ENCODE measurements around the gene RASGRP2. TPM values are rescaled to one million over a fixed set of nuclear protein-coding genes. Genes with fewer than 3 reads are reported as not detected.

Gene RASGRP2
- total and polyA plus RNA-seq, 2 experiments from 2014 or later = 30.1 to 50.4 TPM

DNA sequence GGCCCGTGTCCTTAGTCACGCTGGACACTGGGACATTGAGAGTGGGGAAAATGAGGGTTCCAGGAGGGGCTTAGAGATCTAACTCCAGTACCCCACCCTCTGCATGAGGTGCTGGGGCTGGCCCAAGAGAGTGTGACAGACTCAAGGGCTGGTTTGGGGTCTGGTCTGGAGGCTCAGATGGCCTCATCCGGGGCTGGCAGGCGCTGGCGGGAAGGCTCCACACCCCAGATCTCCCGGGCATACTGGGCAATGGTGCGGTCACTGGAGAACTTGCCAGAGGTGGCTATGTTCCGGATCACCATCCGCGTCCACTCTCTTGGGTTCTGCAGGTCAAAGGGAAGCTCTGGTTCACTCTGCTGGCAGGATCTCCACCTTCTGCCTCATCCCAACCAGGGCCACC, 2.5 kb upstream of the RASGRP2 start:
- TF ChIP-seq NANOG (IDR thresholded peaks at IDR 0.05; ENCODE audit: borderline replicate concordance) = no peak
- no peak for TF ChIP-seq STAT1 (IDR thresholded peaks at IDR 0.05; ENCODE audit: unreplicated experiment)
- TF ChIP-seq EZH2phosphoT487 (IDR thresholded peaks at IDR 0.05; ENCODE audit: unreplicated experiment) = no peak
- no peak for TF ChIP-seq ZNF114 (CRISPR knock-in tag; IDR thresholded peaks at IDR 0.05)
- TF ChIP-seq CREB1 (CRISPR knock-in tag; IDR thresholded peaks at IDR 0.05; ENCODE audit: low read depth) = no peak
- TF ChIP-seq, protein P1, sequence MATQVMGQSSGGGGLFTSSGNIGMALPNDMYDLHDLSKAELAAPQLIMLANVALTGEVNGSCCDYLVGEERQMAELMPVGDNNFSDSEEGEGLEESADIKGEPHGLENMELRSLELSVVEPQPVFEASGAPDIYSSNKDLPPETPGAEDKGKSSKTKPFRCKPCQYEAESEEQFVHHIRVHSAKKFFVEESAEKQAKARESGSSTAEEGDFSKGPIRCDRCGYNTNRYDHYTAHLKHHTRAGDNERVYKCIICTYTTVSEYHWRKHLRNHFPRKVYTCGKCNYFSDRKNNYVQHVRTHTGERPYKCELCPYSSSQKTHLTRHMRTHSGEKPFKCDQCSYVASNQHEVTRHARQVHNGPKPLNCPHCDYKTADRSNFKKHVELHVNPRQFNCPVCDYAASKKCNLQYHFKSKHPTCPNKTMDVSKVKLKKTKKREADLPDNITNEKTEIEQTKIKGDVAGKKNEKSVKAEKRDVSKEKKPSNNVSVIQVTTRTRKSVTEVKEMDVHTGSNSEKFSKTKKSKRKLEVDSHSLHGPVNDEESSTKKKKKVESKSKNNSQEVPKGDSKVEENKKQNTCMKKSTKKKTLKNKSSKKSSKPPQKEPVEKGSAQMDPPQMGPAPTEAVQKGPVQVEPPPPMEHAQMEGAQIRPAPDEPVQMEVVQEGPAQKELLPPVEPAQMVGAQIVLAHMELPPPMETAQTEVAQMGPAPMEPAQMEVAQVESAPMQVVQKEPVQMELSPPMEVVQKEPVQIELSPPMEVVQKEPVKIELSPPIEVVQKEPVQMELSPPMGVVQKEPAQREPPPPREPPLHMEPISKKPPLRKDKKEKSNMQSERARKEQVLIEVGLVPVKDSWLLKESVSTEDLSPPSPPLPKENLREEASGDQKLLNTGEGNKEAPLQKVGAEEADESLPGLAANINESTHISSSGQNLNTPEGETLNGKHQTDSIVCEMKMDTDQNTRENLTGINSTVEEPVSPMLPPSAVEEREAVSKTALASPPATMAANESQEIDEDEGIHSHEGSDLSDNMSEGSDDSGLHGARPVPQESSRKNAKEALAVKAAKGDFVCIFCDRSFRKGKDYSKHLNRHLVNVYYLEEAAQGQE (IDR thresholded peaks at IDR 0.05; ENCODE audit: unreplicated experiment) = no peak
- TF ChIP-seq, protein P2, sequence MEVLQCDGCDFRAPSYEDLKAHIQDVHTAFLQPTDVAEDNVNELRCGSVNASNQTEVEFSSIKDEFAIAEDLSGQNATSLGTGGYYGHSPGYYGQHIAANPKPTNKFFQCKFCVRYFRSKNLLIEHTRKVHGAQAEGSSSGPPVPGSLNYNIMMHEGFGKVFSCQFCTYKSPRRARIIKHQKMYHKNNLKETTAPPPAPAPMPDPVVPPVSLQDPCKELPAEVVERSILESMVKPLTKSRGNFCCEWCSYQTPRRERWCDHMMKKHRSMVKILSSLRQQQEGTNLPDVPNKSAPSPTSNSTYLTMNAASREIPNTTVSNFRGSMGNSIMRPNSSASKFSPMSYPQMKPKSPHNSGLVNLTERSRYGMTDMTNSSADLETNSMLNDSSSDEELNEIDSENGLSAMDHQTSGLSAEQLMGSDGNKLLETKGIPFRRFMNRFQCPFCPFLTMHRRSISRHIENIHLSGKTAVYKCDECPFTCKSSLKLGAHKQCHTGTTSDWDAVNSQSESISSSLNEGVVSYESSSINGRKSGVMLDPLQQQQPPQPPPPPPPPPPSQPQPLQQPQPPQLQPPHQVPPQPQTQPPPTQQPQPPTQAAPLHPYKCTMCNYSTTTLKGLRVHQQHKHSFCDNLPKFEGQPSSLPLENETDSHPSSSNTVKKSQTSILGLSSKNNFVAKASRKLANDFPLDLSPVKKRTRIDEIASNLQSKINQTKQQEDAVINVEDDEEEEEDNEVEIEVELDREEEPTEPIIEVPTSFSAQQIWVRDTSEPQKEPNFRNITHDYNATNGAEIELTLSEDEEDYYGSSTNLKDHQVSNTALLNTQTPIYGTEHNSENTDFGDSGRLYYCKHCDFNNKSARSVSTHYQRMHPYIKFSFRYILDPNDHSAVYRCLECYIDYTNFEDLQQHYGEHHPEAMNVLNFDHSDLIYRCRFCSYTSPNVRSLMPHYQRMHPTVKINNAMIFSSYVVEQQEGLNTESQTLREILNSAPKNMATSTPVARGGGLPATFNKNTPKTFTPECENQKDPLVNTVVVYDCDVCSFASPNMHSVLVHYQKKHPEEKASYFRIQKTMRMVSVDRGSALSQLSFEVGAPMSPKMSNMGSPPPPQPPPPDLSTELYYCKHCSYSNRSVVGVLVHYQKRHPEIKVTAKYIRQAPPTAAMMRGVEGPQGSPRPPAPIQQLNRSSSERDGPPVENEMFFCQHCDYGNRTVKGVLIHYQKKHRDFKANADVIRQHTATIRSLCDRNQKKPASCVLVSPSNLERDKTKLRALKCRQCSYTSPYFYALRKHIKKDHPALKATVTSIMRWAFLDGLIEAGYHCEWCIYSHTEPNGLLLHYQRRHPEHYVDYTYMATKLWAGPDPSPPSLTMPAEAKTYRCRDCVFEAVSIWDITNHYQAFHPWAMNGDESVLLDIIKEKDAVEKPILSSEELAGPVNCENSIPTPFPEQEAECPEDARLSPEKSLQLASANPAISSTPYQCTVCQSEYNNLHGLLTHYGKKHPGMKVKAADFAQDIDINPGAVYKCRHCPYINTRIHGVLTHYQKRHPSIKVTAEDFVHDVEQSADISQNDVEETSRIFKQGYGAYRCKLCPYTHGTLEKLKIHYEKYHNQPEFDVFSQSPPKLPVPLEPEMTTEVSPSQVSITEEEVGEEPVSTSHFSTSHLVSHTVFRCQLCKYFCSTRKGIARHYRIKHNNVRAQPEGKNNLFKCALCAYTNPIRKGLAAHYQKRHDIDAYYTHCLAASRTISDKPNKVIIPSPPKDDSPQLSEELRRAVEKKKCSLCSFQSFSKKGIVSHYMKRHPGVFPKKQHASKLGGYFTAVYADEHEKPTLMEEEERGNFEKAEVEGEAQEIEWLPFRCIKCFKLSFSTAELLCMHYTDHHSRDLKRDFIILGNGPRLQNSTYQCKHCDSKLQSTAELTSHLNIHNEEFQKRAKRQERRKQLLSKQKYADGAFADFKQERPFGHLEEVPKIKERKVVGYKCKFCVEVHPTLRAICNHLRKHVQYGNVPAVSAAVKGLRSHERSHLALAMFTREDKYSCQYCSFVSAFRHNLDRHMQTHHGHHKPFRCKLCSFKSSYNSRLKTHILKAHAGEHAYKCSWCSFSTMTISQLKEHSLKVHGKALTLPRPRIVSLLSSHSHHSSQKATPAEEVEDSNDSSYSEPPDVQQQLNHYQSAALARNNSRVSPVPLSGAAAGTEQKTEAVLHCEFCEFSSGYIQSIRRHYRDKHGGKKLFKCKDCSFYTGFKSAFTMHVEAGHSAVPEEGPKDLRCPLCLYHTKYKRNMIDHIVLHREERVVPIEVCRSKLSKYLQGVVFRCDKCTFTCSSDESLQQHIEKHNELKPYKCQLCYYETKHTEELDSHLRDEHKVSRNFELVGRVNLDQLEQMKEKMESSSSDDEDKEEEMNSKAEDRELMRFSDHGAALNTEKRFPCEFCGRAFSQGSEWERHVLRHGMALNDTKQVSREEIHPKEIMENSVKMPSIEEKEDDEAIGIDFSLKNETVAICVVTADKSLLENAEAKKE (CRISPR knock-in tag; IDR thresholded peaks at IDR 0.05) = no peak
- TF ChIP-seq, protein P3, sequence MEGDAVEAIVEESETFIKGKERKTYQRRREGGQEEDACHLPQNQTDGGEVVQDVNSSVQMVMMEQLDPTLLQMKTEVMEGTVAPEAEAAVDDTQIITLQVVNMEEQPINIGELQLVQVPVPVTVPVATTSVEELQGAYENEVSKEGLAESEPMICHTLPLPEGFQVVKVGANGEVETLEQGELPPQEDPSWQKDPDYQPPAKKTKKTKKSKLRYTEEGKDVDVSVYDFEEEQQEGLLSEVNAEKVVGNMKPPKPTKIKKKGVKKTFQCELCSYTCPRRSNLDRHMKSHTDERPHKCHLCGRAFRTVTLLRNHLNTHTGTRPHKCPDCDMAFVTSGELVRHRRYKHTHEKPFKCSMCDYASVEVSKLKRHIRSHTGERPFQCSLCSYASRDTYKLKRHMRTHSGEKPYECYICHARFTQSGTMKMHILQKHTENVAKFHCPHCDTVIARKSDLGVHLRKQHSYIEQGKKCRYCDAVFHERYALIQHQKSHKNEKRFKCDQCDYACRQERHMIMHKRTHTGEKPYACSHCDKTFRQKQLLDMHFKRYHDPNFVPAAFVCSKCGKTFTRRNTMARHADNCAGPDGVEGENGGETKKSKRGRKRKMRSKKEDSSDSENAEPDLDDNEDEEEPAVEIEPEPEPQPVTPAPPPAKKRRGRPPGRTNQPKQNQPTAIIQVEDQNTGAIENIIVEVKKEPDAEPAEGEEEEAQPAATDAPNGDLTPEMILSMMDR (conservative IDR thresholded peaks at IDR 0.05; ENCODE audit: low read depth in 2 of 2) = no peak
- Histone ChIP-seq H2AFZ (no peak overlapping the region), H3K9me2 (ENCODE audit: insufficient read depth) (no peaks in the 10 kb centered on the region), H3K27me3 (ENCODE audit: insufficient read depth) (peaks cover 27% of the 10 kb centered on the region), H3K27ac (ENCODE audit: low read depth) (no peak overlapping the region), H3K36me3 (ENCODE audit: insufficient read depth) (no peaks in the 10 kb centered on the region), H3K4me3 (peak overlapping the region; percentile 81), H3F3A (replicated peaks; ENCODE audit: low read depth) (peaks cover 15% of the 10 kb centered on the region), H3K4me1 (ENCODE audit: insufficient read depth) (peaks cover 6% of the 10 kb centered on the region; the same call in 1 of the 2 replicates), H3K79me2 (replicated peaks; ENCODE audit: insufficient read depth) (no peaks in the 10 kb centered on the region), H3K4me2 (peak overlapping the region; percentile 98), H4K20me1 (replicated peaks; ENCODE audit: insufficient read depth) (no peaks in the 10 kb centered on the region)
- Mint-ChIP-seq H3K36me3 (ENCODE audit: low read depth) (no peaks in the 10 kb centered on the region), H3K9me3 (no peaks in the 10 kb centered on the region; the same call in 2 of the 3 replicates), H3K27me3 (ENCODE audit: insufficient read depth, low read depth, poor library complexity) (peaks cover 20% of the 10 kb centered on the region), H3K27ac (no peak overlapping the region), H3K4me3 (peak overlapping the region; percentile 48; the same call in 2 of the 3 replicates), H3K4me1 (peaks cover 13% of the 10 kb centered on the region)
- ATAC-seq = no peak
- no peak for DNase-seq (ENCODE audit: low spot score)

All from GM23338 (cell line).